H1 (cell line): ENCODE measurements around the gene PMS2. TPM values are rescaled to one million over a fixed set of nuclear protein-coding genes. Genes with fewer than 3 reads are reported as not detected.

Experiments used
- CTCF ChIA-PET: fragments of 300-600 bp; sonication (Branson Sonifier 250); formaldehyde crosslinking; loops from one replicate; lab custom pipeline; 2021; ENCODE audit not compliant: partially characterized antibody; lab: Charles Lee
- POLR2A ChIA-PET: fragments of 300-600 bp; sonication (Branson Sonifier 250); formaldehyde crosslinking; loops from one replicate; lab custom pipeline; 2021; ENCODE audit warnings: inconsistent platforms; ENCODE audit not compliant: partially characterized antibody; lab: Charles Lee
- DNase-seq, 2 experiments: peaks; one replicate each; pipeline versions ENCODE4 v3.0.0 to v3.0.0-alpha.2; 2010 to 2022; ENCODE audit warnings: low spot score in 2 of 2, low read depth in 1 of 2, mixed read lengths in 1 of 2
- FAIRE-seq: peaks from 2 replicates; lab custom pipeline; 2011; peaks lifted over from hg19 to GRCh38; lab: Jason Lieb, UNC
- H2AFZ ChIP-seq: 2 replicates; pipeline ENCODE4 v1.8.1; 2012; ENCODE audit warnings: low read length, inconsistent platforms
- H2AK5ac ChIP-seq: 2 replicates; pipeline ENCODE4 v1.6.1; 2013; ENCODE audit warnings: low read depth, low read length
- H2BK120ac ChIP-seq: replicated peaks from 2 replicates; pipeline ENCODE3; 2013; ENCODE audit warnings: low read depth, low read length, inconsistent platforms
- H2BK12ac ChIP-seq: 2 replicates; pipeline ENCODE4 v1.6.1; 2013; ENCODE audit warnings: low read depth, low read length
- H2BK15ac ChIP-seq: 2 replicates; pipeline ENCODE4 v1.6.1; 2013; ENCODE audit warnings: low read length
- H2BK20ac ChIP-seq: 2 replicates; pipeline ENCODE4 v1.6.1; 2013; ENCODE audit warnings: low read length
- H2BK5ac ChIP-seq: 2 replicates; pipeline ENCODE4 v1.6.1; 2013; ENCODE audit warnings: low read depth, low read length
- H3K14ac ChIP-seq: 2 replicates; pipeline ENCODE4 v1.6.1; 2013; ENCODE audit warnings: inconsistent platforms; ENCODE audit not compliant: insufficient read length
- H3K18ac ChIP-seq: 2 replicates; pipeline ENCODE4 v1.6.1; 2013; ENCODE audit warnings: low read length; ENCODE audit errors: extremely low read depth
- H3K23ac ChIP-seq: 2 replicates; pipeline ENCODE4 v1.6.1; 2013; ENCODE audit warnings: inconsistent platforms; ENCODE audit not compliant: insufficient read length
- H3K23me2 ChIP-seq: 2 replicates; pipeline ENCODE4 v1.6.1; 2013; ENCODE audit warnings: low read depth, low read length
- H3K27ac ChIP-seq: 2 replicates; pipeline ENCODE4 v1.6.1; 2011; ENCODE audit warnings: low read depth, low read length, inconsistent platforms
- H3K27me3 ChIP-seq, 4 experiments: replicated peaks in 1 of 4; 1 replicate in 1 of 4; 2 replicates in 3 of 4; pipeline versions ENCODE4 v1.6.1 to v1.8.1; 2011 to 2013; ENCODE audit warnings: low read length in 3 of 4, mild to moderate bottlenecking in 3 of 4, inconsistent platforms in 2 of 4, mixed read lengths in 2 of 4, moderate library complexity in 1 of 4; ENCODE audit not compliant: control insufficient read depth in 3 of 4, insufficient read depth in 3 of 4; ENCODE audit errors: extremely low read depth in 1 of 4
- H3K36me3 ChIP-seq, 4 experiments: 2 replicates each; pipeline versions ENCODE4 v1.6.1 to v1.8.1; 2011 to 2013; ENCODE audit warnings: mild to moderate bottlenecking in 4 of 4, low read length in 3 of 4, moderate library complexity in 2 of 4, control low read depth in 1 of 4, inconsistent platforms in 1 of 4; ENCODE audit not compliant: insufficient read depth in 4 of 4, control insufficient read depth in 2 of 4
- H3K4ac ChIP-seq: replicated peaks from 2 replicates; pipeline ENCODE3; 2013; ENCODE audit warnings: low read length, low read depth, mixed read lengths, inconsistent platforms; ENCODE audit not compliant: insufficient read length
- H3K4me1 ChIP-seq, 4 experiments: replicated peaks in 1 of 4; 1 replicate in 1 of 4; 2 replicates in 3 of 4; pipeline versions ENCODE4 v1.6.1 to v1.8.1; 2011 to 2013; ENCODE audit warnings: low read length in 3 of 4, inconsistent platforms in 2 of 4, mixed read lengths in 1 of 4; ENCODE audit not compliant: insufficient read depth in 4 of 4, control insufficient read depth in 3 of 4
- H3K4me2 ChIP-seq, 2 experiments: 2 replicates each; pipeline versions ENCODE4 v1.6.1 to v1.8.1; 2011 to 2013; ENCODE audit warnings: low read depth in 2 of 2, low read length in 2 of 2, control low read depth in 1 of 2, inconsistent platforms in 1 of 2, mild to moderate bottlenecking in 1 of 2; ENCODE audit not compliant: insufficient read depth in 1 of 2
- H3K4me3 ChIP-seq, 4 experiments: fragments of 200-600, 300-600 bp in 1 of 4; sonication (generic), shearing (Covaris generic), sonication (Bioruptor Twin) in 1 of 4; 2 replicates each; pipeline versions ENCODE4 v1.5.1 to v1.8.1; 2011 to 2016; ENCODE audit warnings: low read length in 4 of 4, low read depth in 3 of 4, control low read depth in 2 of 4, inconsistent platforms in 2 of 4, mild to moderate bottlenecking in 2 of 4, mixed read lengths in 1 of 4, moderate library complexity in 1 of 4; ENCODE audit not compliant: insufficient read depth in 2 of 4; ENCODE audit errors: extremely low read depth in 1 of 4
- H3K56ac ChIP-seq: replicated peaks from 2 replicates; pipeline ENCODE3; 2013; ENCODE audit warnings: low read depth, mild to moderate bottlenecking, mixed read lengths, low read length, inconsistent platforms; ENCODE audit not compliant: insufficient read length
- H3K79me1 ChIP-seq: 2 replicates; pipeline ENCODE4 v1.6.1; 2013; ENCODE audit warnings: low read depth, low read length, control low read depth
- H3K79me2 ChIP-seq, 2 experiments: 2 replicates each; pipeline versions ENCODE4 v1.6.1 to v1.8.1; 2012 to 2013; ENCODE audit warnings: low read length in 2 of 2, mild to moderate bottlenecking in 2 of 2, inconsistent platforms in 1 of 2; ENCODE audit not compliant: insufficient read depth in 2 of 2, control insufficient read depth in 1 of 2
- H3K9ac ChIP-seq, 4 experiments: replicated peaks in 1 of 4; 1 replicate in 1 of 4; 2 replicates in 3 of 4; pipeline versions ENCODE4 v1.6.1 to v1.8.1; 2011 to 2013; ENCODE audit warnings: low read depth in 3 of 4, low read length in 3 of 4, control low read depth in 2 of 4, mild to moderate bottlenecking in 2 of 4, moderate library complexity in 2 of 4, inconsistent platforms in 1 of 4; ENCODE audit errors: extremely low read depth in 1 of 4
- H3K9me3 ChIP-seq, 2 experiments: 2 replicates each; pipeline versions ENCODE4 v1.6.1 to v1.8.1; 2012 to 2013; ENCODE audit warnings: mild to moderate bottlenecking in 2 of 2, moderate library complexity in 2 of 2, control low read depth in 1 of 2, inconsistent platforms in 1 of 2, low read depth in 1 of 2, low read length in 1 of 2, mixed read lengths in 1 of 2; ENCODE audit not compliant: insufficient read depth in 2 of 2
- H4K20me1 ChIP-seq, 2 experiments: replicated peaks in 1 of 2; 2 replicates each; pipeline versions ENCODE3 to v1.8.1; 2011 to 2013; ENCODE audit warnings: inconsistent platforms in 2 of 2, low read length in 2 of 2, mild to moderate bottlenecking in 1 of 2; ENCODE audit not compliant: insufficient read depth in 2 of 2, control insufficient read depth in 1 of 2
- H4K5ac ChIP-seq: 2 replicates; pipeline ENCODE4 v1.6.1; 2013; ENCODE audit warnings: low read length, low read depth, mixed read lengths, inconsistent platforms; ENCODE audit not compliant: insufficient read length
- H4K8ac ChIP-seq: 2 replicates; pipeline ENCODE4 v1.8.0; 2013; ENCODE audit warnings: mild to moderate bottlenecking, moderate library complexity, low read length, inconsistent platforms; ENCODE audit not compliant: insufficient read depth; ENCODE audit errors: extremely low read depth
- H4K91ac ChIP-seq: replicated peaks from 2 replicates; pipeline ENCODE3; 2013; ENCODE audit warnings: low read length, mixed read lengths, inconsistent platforms; ENCODE audit not compliant: insufficient read length
- JUN ChIP-seq: IDR thresholded peaks from 2 replicates; pipeline ENCODE4 v1.6.1; 2011; ENCODE audit warnings: low read depth, mild to moderate bottlenecking, improper control_type of control experiment, low read length
- SAP30 ChIP-seq: fragments of 300-600 bp; sonication (generic); IDR thresholded peaks from 2 replicates; pipeline ENCODE4 v1.7.1; 2012; ENCODE audit warnings: low read length, moderate library complexity, mild to moderate bottlenecking, inconsistent platforms; ENCODE audit not compliant: insufficient read depth, insufficient replicate concordance
- SP2 ChIP-seq: IDR thresholded peaks from 2 replicates; pipeline ENCODE4 v1.6.1; 2012; ENCODE audit warnings: mild to moderate bottlenecking, low read length, inconsistent platforms
- TAF7 ChIP-seq: optimal IDR thresholded peaks from 2 replicates; pipeline ENCODE3; 2011; ENCODE audit warnings: low read depth, mild to moderate bottlenecking, inconsistent platforms, low read length, moderate library complexity, borderline replicate concordance
- WGBS, 2 experiments: shearing (Covaris generic) in 1 of 2; methylation state at CpG; one replicate each; pipeline versions ENCODE4 v1.1.6 to v1.1.7; 2013 to 2015; ENCODE audit warnings: low lambda C conversion rate in 2 of 2, mixed read lengths in 2 of 2, inconsistent platforms in 1 of 2, low coverage in 1 of 2, missing lambda C conversion rate in 1 of 2; ENCODE audit not compliant: insufficient replicate concordance in 2 of 2, insufficient coverage in 1 of 2, insufficient read length in 1 of 2; ENCODE audit errors: extremely low coverage in 1 of 2, missing lambda C conversion rate in 1 of 2; 5-methylcytosine and 5-hydroxymethylcytosine counted together
- polyA plus RNA-seq, 7 experiments: library from polyadenylated mRNA; depleted of rRNA in 3 of 7; stranded (reverse) in 5 of 7; unstranded in 2 of 7; fragments of >200 nt in 5 of 7; fragments of 200-250 nt in 2 of 7; gene quantifications; 1 replicate in 5 of 7; 2 replicates in 1 of 7; 4 replicates in 1 of 7; pipeline versions ENCODE4 v1.2.1 to v1.2.3, GENCODE V29; 2011 to 2013; ENCODE audit warnings: missing spikeins in 2 of 7, mixed read lengths in 2 of 7
- total RNA-seq: library from RNA; stranded (reverse); fragmentation: NEBNext Ultra II Directional; extraction: Animal tissue kit (Norgen Biotek cat#: 25700); gene quantifications from 2 replicates; pipeline ENCODE4 v1.2.1, GENCODE V29; 2021

The PMS2 gene
- total and polyA plus RNA-seq, 2 of the 8 experiments (the other 6 are each of a cell fraction or from before 2014, with no cell fraction given) = 4.8 to 12.1 TPM

DNA sequence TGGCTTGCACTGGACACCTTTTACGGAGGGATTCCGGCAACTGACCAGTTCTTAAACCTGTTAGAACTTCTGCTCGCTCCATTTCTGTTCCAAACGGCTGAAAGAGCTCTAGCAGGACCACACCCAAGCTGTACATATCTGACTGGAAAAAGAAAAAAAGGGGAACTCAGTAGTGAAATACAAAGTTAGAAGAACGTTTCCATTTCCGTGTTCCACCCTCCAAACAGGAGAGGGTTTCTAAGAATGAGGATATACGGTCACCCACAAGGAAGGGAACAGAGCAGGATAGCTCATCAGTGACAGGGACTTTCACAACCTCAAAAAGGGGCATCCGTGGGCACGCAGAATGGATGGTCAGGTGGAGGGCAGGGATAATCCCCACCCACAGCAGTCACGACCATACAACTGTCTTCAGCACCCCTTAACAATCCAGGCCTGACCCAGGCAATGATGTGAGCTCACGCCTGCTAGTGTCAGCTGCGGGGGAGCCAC, 18.0 kb upstream of the PMS2 start:
- H3K4ac ChIP-seq = no peak overlapping the region
- H2AFZ ChIP-seq = no peak overlapping the region
- H3K27me3 ChIP-seq = no peaks in the 10 kb centered on the region
- H3K23me2 ChIP-seq = no peaks in the 10 kb centered on the region
- no peaks in the 10 kb centered on the region for H3K4me1 ChIP-seq
- H3K56ac ChIP-seq = no peak overlapping the region
- H3K9ac ChIP-seq = no peak overlapping the region
- H3K27ac ChIP-seq = no peak overlapping the region
- H3K23ac ChIP-seq = no peak overlapping the region
- no peak overlapping the region for H3K4me3 ChIP-seq
- H3K14ac ChIP-seq = no peak overlapping the region
- no peak for DNase-seq
- H3K79me2 ChIP-seq = peaks cover 0 to 3% of the 10 kb centered on the region in 2 experiments; a peak in 2 of 4 replicates
- H3K36me3 ChIP-seq = peaks cover 21 to 76% (median 54%) of the 10 kb centered on the region in 4 experiments
- H2BK20ac ChIP-seq = no peak overlapping the region
- H2BK15ac ChIP-seq = no peak overlapping the region
- no peaks in the 10 kb centered on the region for H3K79me1 ChIP-seq
- H3K18ac ChIP-seq = no peak overlapping the region
- no peak overlapping the region for H3K4me2 ChIP-seq
- no peak overlapping the region for H2BK12ac ChIP-seq
- H2AK5ac ChIP-seq = no peak overlapping the region
- H2BK120ac ChIP-seq = no peak overlapping the region
- no peak overlapping the region for H4K8ac ChIP-seq
- peaks cover 7 to 15% of the 10 kb centered on the region in 2 experiments for H4K20me1 ChIP-seq
- H4K5ac ChIP-seq = no peak overlapping the region
- no peak overlapping the region for H2BK5ac ChIP-seq
- H4K91ac ChIP-seq = no peak overlapping the region
- no peaks in the 10 kb centered on the region for H3K9me3 ChIP-seq
- WGBS, 2 experiments = 90% methylated on average over 12 of the region's 12 CpGs; no CpG with 5 or more reads in 1 of the 2 experiments
- ChIA-PET CTCF (interaction anchor here (0.6 to 3.7 kb wide), 21 partner anchors 11 to 312 kb away, joined by 3 to 31 read pairs (median 4); partner anchors contain the start of genes AIMP2 and PMS2), POLR2A (interaction anchor here (0.6 to 6.7 kb wide), 11 partner anchors 9 to 80 kb away, joined by 3 to 66 read pairs (median 3); partner anchors contain the start of genes AIMP2 and PMS2)
- TF ChIP-seq SP2 = no peak
- TF ChIP-seq TAF7 = no peak
- TF ChIP-seq SAP30 = no peak
- TF ChIP-seq JUN = no peak
- no peak for FAIRE-seq
